Measurements from ENCODE around the gene ELAVL3. TPM values are rescaled to one million over a fixed set of nuclear protein-coding genes. Genes with fewer than 3 reads are reported as not detected.

ELAVL3 gene
- not detected for total RNA-seq
- long read RNA-seq: 0 reads

DNA sequence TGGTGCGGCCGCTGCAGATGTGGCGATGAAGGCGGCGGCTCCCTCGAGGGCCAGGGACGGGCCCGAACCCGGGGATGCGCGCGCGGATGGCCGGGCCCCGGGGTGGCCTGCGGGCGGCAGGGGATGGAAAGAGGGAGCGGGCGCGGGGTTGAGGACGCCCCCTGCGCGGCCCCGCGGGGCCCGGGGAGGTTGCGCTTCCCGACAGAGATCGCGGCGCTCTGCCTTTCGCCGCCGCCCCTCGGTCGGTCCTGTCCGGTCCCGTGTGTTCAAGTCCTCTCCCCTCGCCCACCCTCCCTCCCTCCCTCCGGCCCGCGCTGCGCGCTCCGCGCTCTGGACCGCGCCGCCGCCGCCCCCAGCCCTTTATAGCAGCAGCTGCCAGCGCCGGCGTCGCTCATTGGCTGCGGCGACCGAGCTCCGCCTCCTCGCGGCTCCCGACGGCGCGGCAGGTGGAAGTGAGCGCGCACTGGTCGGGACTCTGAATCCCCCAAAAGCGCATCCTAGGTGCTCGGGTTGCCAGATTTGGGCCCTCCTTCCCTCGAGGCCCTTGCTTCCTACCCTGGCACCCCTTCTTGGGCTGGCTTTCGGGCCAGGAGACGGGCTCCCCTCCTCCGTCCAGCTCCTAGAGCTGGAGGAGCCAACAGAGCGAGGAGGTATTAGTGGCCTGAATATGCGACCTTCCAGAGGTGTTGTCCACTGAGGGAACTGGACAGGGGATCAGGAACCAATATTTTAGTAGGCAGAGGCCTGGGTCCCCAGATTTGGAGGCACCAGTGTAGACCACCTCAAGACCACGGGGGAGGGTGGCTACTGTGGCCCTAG is at the start of gene ELAVL3:
Gene ELAVL3 (minus strand): TSS at position 332 of the 819 bp plus-strand sequence. CDS start 438 bp downstream, outside the sequence.
- no peak for DNase-seq (ENCODE audit: low spot score)

DNA sequence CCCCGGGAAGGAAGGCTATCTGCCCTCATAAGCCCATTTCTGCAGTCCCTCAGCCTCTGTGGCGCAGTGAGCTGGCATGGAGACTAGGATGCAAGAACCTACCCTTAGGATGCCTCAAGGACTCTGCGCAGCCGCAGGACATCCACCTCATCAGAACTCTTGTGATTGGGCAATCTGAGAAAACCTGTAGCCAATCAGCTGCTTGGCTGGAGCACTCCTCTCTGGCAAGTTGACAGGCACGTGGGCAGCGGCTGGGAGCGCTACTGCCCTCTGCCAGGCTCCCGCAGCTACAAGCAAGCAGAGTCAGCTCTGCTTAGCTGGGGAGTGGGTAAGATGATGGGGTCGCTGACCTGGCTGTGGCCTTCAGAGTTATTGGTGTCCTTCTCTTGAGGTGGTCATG is 49.6 kb upstream of the ELAVL3 start:
- no peak for DNase-seq (ENCODE audit: low spot score)

- peak; percentile 98 for DNase-seq (ENCODE audit: low spot score)
These were observed 47.9 kb upstream of the ELAVL3 start, which contains the start of gene ECSIT for GRCh38 chr19:11528551-11529341. TSS of gene ECSIT (minus strand) at chr19:11529134. CDS start at chr19:11519170, 9,964 bp downstream.

DNA sequence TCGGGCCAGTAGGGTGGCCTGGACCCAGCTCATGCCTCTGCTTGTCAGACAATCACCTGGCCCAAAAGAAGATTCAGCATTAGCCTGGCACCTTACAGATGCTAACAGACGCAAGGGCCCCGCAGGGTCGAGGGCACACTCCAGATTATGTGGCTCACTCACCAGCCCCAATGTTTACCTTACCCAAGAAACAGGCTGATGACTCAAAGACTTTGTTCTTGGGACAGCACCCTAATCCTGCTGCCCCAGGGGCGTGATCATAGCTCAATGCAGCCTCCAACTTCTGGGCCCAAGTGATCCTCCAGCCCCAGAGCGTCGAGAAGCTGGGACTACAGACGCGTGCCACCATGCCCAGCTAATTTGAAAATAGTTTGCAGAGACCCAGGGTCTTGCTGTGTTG is 38.3 kb upstream of the ELAVL3 start:
- no peak for DNase-seq (ENCODE audit: low spot score)

GRCh38 chr19:11513946-11514345 is 33.1 kb upstream of the ELAVL3 start:
- DNase-seq (ENCODE audit: low spot score): no peak

GRCh38 chr19:11510444-11510843 is 29.6 kb upstream of the ELAVL3 start:
- no peak for DNase-seq (ENCODE audit: low spot score)

DNA sequence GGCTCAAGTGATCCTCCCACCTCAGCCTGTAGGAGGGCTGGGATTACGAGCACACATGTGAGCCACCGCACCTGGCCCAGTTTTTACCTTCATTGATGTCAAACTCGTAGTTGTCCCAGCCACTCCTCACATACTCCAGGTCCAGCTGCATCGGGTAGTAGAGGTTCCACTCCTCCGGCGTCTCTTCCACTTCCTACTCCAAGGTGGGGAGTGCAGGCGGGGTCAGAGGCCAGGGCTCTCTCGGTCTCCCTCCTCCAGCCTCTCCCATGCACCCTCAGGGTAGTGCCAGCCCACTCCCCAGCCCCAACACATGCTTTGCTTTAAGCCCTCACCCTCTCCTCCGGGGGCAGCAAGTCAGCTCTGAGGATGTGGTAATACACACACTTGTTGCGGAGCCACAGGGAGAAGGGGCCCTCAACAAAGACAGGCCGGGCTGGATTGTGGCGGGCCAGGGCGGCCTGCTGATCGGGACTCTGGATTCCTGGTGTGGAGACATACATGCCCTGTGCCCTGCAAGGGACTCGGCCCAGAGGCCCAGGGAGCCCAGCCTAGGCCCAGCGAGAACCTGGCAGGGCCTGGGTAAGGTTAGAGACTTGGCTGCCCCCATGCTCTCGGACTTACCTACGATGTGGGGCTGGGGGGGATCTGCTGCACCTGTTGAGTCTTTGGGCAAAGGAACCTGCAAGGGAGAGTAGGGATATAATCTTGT is 26.7 kb upstream of the ELAVL3 start:
- no peak for DNase-seq (ENCODE audit: low spot score)

GRCh38 chr19:11506967-11507366 is 26.1 kb upstream of the ELAVL3 start:
- DNase-seq (ENCODE audit: low spot score): no peak

DNA sequence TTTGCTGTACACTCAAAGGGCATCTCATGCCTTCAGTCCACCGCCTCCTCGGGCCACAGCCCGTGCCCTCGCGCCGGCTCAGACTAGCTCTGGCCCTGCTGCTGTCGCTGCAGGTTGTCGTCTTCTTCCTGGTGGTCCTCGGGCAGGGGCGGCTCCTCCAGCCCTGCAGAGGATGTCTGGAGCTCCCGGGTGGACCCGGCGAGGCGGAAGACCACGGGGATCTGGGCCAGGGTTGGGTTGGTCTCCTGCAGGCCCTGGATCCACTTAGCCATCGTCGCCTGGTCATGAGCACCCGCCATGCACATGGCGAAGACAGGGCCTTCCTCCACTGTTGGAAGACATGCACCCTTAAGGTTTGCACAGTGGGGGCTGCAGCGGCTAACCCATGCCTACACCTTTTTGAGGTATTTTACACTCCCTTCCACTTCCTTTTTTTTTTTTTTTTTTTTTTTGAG is 25.3 kb upstream of the ELAVL3 start:
- DNase-seq (ENCODE audit: low spot score): no peak

DNA sequence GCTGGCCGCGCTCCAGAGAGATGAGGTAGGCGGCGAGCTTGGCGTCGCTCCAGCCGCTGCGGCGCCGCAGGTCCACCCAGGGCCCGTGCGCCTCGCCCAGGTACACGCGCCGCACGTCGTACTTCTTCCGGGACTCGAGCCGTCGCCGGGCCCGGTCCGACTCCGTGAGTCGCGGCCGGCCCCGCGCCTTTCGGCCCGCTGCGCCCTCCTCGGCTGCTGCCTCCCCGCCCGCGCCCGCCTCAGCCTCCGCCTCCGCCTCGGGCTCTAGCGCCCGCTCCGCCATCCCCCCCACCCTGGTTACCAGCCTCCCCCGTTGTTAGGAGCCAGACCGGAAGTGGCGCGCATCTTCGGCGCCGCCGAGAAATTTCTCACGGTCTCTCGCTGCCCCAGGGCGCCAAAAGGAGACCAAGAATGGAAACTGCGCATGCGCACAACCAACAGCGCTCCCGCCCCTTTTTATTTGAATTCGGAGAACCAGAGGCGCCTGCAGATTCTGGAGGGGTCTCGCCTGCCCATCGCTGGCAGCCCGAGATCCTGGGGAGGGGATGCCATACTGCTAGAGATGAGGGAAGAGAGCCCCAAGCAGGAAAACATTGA is 24.8 kb upstream of the ELAVL3 start, which contains the start of gene ZNF653:
Gene ZNF653 (minus strand): TSS at position 336 of the 597 bp plus-strand sequence. CDS start 53 bp downstream, at position 283.
- peak; percentile 99 for DNase-seq (ENCODE audit: low spot score)

GRCh38 chr19:11505032-11505503 is 24.2 kb upstream of the ELAVL3 start:
- peak; percentile 99 for DNase-seq (ENCODE audit: low spot score)

DNA sequence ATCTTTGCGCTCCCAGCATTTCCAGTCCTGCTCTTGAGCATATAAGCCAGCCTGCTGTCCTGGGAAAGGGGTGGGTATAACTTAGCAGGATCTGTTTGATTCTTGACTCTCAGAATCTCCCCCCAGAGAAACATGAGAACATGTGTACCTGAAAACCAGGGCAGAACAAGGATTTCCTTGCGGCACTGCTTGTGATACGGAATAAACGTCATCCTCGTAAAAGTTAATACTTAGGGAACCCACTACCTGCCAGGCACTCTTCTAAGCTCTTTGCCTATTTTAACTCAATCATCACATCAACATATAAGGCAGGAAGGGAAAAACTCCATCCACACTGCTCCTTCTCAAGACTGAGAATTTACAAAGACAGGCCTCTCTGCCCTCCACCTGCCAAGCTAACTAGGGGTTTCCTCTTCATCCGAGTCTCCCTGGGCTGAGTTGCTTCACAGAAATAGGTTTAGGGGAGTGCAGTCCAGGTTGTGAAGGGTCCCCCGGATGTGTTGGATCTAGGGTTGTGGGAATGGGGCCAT is 23.7 kb upstream of the ELAVL3 start:
- DNase-seq (ENCODE audit: low spot score): no peak

GRCh38 chr19:11499890-11500420 is 19.1 kb upstream of the ELAVL3 start:
- no peak for DNase-seq (ENCODE audit: low spot score)

DNA sequence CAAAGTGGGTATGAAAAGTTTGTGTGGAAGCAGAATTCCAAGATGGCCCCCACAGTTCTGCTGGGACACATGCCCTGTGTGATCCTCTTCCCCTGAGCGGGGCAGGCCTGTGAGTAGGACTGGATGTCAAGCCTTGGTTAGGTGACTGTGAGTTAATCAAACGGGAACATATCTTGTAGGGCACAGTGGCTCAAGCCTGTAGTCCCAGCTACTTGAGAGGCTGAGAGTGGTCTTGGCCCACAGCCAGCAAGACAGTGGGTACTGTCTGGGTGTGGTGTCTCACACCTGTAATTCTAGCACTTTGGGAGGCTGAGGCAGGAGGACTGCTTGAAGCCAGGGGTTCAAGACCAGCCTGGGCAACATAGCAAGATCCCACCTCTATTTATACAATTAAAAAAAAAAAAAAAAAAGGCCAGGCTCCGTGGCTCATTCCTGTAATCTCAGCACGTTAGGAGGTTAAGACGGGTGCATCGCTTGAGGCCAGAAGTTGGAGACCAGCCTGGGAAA is 18.4 kb upstream of the ELAVL3 start:
- DNase-seq (ENCODE audit: low spot score): no peak

DNA sequence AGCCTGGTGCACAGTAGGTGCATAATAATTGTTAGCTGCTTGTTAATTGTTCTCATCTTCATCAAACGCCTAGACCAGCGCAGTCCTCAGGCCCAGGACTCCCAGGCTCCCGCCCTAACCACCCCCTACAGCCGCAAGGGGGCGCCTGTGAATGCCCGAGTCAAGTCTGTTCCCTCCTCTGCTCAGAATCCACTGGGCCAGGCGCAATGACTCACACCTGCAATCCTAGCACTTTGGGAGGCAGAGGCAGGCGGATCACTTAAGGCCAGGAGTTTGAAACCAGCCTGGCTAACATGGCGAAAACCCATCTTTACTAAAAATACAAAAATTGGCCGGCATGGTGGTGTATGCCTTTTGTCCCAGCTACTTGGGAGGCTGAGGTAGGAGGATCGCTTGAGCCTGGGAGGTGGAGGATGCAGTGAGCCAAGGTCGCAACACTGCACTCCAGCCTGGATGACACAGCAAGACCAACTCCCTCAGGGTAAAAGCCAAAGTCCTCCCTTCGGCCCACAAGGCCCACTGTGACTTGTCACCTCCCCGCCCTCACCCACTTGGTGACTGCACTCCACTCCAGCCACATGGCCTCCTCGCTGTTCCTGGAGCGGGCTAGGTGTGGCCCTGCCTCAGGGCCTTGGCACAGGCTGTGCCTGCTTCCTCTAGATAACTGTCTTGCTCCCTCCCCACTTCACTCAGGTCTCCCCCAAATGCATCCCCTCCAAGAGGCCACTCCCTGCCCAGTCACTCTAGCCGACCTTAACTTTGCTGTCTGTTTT is 15.7 kb upstream of the ELAVL3 start:
- DNase-seq (ENCODE audit: low spot score): no peak

DNA sequence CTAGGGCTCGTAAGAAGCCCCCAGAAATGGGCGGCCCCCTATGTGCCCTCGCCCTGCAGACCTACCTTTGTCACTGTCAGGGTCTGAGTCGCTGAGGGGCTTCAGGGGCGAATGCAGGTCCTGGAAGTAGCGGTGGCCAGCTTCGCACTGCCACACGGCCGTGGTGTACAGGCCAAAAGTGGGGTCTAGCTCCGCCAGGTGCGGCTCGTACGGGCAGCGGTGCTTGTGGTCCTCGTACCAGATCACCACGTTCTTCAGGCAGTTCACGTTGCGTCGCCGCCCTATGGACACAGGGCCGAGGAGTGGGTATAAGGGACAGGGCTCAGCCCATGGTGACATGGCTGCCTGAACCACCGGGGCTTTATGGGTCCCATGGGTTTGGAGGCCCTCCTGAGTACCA is 15.0 kb upstream of the ELAVL3 start:
- DNase-seq (ENCODE audit: low spot score): no peak

DNA sequence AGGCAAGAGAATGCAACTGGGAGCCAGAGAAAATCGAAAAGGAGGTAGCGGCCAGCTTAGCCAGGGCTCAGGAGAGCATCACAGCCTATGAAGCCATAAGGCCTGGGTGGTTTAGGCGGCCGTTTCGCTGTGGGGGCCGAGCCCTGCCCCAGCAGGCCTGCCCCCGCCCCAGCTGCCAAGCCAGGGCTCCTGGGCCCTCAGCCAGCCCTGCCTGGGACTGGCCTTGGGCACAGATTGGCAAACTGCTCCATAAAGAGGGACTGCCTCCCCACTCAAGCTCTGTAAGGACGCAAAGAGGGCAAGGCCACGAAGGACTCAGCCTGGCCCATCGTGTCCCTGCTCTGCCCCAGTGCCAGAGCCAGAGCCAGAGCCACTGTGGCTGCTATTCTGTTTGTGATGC is 14.6 kb upstream of the ELAVL3 start:
- DNase-seq (ENCODE audit: low spot score): no peak

DNA sequence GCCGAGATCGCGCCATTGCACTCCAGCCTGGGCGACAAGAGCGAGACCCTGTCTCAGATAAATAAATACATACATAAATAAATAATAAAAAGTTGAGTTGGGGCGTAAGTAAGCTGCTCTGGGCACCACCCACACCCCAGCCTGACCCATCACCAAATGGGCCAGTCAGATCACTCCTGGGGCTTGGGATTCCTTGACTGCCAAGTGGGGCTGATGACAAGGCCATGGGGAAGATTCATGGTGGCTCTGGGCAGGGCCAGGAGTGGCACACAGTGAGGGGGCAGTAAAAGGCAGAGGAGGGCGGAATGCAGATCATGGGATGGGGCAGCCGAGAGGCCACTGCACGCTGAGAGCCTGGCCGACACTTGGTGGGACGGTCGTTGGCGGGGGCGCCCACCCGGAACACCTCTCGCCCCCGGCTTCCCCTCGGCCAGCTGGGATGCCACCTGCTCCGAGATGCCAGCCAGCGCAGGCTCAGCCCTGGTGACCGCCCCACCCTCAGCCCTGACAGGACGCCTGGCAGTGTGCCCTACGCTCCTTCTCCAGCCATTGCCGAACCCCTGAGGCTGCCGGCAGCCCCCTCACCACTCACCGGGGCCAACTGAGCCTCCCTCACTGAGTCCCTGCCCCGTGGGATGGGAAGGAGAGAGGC is 13.9 kb upstream of the ELAVL3 start:
- no peak for DNase-seq (ENCODE audit: low spot score)

GRCh38 chr19:11489378-11489777 is 8.5 kb upstream of the ELAVL3 start:
- no peak for DNase-seq (ENCODE audit: low spot score)
